Retina (tissue), 1 donor: ENCODE measurements around the gene ACKR2.

Source experiments
- DNase-seq: peaks from one replicate; pipeline ENCODE4 v3.0.0-alpha.2; 2016

ACKR2 gene

DNA sequence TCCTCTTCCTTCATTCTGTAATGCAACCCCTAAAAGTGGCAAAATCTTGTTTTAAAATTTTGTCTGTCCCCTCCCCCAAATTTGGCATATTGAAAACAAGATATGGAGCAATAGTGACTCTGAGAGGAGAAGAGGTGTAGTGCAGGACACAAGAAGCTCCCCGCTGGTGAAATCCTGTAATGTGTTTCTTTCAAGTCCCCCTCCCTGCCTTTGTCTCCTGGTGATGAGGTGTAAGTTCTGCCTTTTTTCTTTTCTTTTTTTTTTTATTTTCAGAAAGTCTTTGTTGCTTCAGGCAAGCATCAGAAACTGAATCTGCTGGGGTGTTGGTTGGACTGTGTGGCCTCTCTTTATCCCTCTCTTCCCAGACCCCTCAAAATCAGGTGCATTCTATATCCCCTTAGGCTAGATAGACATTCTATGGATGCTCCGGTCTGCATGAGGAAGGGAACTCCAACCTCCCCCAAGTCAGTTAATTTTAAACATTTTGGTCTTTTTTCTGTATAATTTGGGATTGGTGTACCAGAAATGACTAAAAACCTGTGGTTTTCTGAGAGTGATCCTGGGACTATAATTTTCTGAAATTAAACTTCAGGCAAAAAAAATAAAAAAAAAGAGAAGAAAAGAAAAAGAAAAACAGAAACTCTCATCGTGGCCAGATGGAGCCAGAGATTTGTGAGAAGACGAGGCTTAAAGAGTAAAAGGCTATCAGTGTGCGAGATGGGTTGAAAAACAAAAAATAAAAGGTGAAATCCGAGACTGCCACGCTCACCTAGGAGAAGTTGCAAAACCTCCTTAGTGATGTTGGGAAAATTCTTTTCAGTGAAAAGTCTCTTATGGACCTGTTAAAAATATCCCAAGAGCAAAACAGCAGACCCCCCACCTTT lies 21.4 kb downstream of the ACKR2 start:
- DNase-seq: no peak

DNA sequence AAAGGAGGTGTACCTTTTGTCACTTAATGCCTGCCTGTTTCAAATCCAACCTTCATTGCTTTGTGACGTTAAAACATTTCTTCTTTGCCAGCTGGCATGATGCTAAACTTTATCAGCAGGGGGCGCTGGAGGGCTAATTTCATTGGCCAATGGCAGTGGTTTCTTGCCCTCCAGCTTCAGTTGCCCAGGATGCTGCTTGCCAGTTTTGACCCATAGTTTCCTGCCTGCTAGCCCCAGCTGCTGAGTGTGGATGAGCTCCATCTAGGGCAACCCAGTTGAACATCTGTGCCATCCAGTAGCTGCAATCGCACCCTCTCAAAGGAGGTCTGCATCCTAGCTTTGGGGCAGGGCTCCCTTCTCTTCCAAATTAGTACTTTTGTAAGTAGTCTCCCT lies 22.1 kb downstream of the ACKR2 start:
- DNase-seq: peak; percentile 52

DNA sequence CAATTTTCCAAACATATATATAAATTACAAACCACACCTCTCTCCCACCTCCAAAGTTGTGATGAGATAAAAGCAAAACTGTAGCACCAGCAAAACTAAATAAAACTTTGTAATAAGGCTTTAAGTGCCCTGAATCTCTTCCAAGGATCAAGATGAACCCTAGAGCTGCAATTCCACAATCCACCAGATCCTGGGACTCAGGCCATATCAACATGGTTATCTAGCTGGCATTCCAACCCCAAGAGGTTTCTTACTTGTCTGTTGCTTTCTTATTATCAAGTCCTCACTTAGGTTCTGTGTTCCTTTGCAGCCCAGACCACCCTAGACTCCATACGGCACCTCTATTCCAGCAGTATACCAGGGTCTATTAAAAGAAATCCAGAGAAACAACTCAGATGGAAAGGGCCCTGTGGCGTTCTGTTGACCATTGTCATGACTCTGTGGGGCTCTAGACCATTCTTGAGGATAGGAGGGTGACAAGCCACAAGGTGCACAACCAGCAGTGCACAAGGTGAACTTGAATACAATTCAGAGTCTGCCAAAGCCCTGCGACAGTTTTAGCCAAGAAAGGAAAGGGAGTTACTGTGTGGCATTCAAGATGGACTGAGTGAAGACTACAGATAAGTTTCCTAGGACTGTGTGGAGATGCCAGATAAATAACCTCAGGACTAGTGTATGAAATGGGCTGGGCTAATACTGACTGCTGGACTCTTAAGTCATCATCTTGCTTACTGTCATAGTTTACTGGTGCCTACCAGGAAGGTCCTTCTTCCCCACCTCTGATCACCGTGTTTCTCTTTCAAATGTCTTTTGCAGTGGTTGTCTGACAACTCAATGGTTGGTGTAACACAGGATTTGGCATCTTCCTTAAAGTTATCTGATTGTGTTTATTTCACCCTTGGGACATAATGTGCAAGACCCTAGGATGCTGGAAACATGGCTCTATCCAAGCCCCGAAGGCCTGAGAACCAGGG lies 27.2 kb downstream of the ACKR2 start:
- no peak for DNase-seq

DNA sequence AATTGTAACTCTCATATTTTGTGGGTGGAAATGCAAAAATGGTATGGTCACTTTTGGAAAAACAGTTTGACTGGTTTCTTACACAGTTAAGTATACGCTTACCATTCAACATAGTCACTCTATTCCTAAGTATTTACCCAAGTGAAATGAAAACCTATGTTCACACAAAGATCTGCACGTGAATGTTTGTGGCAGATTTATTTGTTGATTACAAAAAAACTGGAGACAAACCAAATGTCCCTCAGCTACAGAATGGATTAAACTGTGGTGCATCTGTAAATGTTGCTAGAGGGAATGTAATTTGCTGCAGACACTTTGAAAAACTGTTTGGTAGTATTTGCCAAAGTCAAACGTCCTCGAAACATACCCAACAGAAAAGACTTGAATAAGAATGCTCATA lies 29.3 kb downstream of the ACKR2 start:
- no peak for DNase-seq

DNA sequence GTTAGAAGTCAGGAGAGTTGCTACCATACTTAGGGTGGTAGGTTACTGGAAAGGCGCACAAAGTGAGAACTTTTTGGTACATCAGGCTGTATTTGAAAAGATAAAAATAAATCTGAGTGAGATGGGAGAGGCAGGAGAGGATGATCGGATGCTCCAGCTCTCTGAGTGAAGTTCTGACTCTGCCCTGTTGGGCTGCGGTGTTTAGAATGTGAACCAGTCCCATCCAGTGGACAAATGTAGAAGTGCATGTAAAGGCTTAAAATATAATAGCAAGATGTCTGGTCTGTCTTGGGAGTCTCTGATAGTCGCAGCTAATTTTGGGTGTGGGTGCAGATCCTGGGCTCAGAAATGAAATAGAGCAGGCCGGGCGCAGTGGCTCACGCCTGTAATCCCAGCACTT lies 30.4 kb downstream of the ACKR2 start:
- peak; percentile 50 for DNase-seq

DNA sequence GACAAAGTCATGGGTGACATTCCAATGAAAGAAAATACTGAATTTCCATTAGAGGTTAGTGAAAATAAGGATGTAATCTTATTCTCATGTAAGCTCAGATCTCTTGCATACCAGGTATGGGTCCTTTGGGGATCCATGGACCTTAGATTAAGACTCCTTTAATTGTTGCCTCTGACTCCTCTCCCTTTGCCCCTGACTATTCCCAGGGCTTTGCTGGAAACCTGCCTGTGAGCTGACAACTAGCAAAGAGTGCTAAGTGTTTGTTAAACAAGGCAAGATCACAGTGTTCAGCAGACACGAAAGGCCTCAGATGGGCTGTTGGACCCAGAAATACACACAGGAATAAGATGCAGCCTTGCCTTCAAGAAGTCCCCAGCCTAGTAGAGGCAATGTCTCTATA lies 32.1 kb downstream of the ACKR2 start:
- DNase-seq: no peak

DNA sequence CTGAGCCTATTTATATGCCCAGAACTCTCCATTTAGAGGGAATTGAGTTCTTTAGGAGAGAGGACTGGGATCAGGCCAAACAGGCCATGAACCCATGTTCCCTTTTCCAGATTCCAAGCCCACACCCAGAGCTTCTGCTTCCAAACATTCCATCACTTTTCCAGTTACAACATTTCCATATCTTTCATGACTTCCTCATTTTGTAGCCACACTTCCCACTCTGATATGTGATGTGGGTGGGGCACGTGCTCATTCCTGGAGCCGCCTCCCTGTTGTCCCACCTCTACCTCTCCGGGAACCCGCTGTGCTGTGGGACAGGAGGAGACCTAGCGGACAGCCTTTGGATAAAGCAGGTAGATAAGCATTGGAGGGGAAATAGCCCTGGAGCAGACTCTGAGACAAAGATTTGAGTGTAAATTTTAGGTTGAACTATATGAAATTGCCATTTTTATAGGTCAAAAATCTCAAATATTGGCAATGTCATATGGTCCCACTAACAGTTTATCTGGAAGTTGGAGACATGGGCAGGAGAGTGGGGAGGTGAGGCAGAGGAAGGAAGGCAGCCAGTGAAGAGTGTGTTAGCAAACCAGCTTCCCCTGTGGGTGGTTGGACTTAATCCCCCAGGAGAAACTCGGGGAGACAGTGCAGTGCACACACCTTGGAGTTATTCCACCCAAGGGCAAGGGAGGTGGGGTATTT lies 34.6 kb downstream of the ACKR2 start:
- no peak for DNase-seq

DNA sequence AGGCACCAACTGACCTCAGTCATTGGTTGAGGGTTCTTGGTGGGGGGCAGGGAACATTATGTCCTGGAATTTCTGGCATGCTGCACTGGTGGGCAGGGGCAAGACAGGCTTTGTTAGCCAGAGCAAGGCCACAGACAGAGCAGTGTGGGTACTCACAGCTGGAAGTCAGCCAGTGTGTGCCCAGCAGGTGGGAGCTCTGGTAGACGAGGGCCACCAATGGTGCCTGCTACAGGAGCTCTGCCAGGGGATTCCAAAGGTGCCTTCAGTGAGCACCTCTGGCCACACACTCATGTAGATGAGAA lies 35.1 kb downstream of the ACKR2 start:
- DNase-seq: no peak

DNA sequence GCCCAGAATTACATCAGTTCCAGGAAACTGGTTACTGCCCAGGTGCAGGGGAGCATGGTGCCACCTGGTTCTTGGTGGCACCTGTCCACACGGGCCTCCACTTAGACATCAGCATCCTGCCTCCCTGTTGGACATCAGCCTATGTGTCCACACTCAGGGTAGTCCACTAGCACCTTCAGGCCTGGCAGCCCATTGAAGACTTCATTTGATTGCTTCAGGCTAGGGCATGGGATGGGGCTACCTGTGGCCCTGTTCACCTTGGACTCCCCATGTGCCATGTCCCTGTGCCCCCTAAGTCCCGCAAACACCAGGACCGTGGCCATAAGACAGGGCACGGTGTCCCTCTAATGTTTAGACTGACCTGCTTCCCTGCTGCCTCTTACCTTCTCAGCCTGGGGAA lies 35.6 kb downstream of the ACKR2 start:
- DNase-seq: no peak

DNA sequence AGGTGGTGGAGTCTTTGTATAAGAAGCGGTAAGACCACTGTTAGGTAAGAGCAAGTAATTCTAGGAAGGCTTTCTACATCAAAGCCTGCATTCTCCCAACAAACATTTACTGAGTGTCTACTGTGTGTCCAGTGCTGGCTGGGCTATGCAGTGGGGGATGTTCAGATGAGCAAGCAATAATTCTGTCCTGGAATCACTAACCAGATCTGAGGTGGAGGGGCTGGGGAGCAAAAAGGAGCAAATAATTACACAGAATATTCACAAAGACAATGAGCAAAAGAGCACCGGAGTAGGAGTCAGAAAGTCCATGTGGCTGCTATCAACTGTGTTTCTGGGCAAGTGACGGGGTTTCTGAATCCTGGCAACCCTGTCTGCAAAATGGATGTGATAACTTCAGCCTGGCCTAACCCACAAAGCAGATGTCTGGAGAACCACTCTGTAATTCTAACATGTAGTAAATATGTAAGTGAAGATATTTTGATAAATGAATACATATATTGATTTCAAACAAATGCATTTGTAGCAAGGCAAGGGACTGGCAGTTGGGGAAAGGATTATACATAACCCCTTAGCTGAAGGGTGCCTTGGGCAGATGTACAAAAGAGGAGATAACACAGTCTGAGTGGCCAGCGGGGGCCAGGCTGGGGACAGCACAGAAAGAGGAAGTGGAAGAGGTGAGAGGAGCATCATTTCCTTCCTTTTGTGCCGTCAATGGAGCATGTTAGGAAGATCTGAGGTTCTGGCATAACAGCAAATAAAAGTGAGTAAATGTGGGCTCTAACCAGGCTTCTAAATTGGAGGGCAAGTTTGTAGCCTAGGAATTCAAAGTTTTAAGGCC lies 37.7 kb downstream of the ACKR2 start:
- DNase-seq: no peak

DNA sequence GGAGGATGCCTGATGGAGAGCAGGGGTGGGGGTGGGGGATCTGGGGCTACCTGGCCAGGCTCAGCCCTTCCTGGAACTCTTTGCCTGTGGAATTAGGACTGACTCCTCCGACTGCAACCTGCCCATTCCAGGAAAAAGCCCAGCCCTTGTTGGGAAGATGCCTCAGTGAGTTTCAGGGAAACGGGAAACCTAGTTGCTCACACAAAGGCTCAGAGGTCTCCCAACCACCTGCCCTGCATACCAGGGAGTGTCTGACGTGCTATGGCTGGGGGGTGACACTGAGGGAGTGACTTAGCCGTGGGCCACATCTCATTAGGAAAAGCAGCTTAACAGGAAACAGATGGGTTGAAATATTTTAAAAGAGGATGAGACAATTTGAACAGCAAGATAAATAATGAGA lies 38.5 kb downstream of the ACKR2 start:
- no peak for DNase-seq

DNA sequence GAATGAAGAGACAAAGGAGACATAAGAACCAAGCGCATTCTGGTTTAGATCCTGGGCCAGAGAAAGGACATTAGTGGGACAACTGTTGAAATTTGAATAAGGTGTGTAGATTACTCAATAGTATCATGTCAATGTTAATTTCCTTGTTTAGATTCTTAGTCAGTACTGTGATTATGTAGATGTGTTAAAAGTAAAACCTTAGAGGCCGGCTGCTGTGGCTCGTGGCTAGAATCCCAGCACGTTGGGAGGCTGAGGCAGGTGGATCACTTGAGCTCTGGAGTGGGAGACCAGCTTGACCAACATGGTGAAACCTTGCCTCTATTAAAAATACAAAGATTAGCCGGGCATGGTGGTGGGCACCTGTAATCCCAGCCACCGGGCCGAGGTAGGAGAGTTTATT lies 39.8 kb downstream of the ACKR2 start:
- DNase-seq: no peak

DNA sequence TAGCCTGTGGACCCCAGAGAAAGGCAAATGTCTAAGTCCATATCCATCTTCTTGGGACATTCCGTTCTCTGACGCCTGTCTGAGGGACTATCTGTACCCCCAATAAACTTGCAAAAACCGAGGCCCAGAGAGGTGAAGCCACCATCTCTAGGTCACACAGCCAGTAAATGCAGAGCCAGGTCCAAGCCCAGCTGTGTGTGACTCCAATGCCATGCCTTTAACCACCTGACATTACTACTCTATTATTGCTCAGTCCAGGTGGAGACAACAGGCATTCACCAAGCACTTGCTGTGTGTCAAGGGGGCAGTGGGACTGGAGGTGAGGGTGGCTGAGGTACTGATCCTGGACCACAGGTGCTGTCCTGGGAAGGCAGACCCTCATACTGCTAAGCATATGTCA lies 41.0 kb downstream of the ACKR2 start:
- DNase-seq: no peak

DNA sequence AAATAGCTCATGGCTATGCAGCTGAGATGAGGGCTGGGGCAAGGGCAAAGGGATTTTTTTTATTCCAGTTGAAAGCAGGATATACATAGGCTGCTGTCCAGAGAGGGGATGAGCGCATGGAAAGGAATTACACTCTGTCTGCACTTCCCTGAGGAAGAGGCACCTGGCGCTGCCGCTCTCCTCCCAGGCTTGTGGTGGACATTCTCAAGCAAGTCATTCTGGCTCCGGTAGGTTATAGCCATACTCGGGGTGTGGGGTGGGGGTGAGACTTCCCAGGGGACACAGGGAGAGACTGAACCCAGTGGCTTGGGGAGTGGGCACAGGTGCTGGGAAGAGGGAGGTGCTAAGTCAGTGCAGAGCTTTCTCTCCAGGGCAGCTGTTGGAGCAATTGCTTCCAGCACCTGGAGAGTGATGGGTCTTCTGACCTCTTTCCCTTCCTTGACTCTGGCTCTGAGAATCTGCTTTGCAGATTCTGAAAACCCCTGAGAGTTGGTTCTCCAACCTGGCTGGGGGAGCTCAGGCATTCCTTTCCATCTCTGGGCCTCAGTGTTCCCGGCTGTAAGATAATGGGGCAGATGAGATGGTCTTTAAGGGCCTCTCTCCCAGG lies 42.1 kb downstream of the ACKR2 start:
- no peak for DNase-seq

DNA sequence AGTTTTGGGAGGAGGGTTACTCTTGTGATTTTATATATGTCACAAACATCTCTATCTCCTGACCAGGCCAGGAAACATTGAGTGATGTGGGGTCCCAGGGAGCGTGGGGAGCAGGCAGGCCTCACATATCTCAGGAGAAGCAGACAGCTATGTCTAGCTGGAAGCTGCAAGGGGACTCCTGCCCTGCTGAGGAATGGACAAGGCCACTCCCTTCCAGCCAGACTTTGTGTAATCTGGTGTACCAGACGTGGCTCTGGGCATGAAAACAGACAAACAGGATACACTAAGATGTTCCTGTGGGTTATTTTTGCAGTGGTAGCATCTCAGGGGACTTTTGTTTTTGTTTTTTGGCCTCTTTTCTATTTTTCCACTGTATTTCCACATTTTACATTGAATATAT lies 43.2 kb downstream of the ACKR2 start:
- DNase-seq: no peak

DNA sequence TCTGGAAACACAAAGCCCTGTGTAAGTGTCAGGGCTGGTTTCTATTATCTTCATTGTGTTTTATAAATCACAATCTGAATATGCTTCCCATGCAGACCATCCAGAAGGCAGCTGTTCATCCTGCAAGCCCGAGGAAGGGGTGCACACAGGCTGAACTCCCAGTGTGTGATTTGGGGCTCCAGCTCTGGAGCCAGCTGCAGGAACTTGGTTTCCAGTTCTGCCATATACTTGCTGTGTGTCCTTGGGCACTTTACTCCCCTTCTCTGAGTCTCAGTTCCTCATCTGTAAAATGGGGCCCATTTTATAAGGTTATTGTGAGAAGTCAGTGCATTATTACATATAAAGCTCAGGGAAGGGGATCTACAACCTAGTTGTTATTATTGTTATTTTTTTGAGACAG lies 43.8 kb downstream of the ACKR2 start:
- DNase-seq: no peak

DNA sequence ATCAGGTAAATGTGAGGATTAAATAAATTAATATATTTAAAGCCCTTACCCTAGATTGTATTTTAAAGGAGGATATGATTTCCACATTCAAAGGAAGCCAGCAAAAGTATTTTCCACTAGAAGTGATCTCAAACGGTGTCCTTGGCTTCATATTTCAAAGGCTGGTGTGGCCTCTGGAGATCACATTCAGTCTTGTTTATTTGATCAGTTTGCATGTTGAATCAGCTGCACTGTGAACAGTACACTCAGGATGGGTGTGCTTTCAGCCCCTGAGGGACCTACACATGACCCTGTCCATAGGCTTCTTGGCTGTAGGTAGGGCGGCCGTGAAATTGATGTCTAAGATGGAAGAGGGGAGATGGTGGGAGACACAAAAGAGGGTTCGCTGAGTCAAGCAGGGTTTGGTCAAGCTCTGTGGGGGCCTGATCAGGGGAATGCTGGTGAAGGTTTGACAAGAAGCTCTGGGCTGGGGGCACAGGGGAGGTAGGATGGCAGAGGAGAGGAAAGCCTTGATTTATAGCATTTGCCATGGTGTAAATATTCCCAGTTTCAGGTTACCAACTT lies 44.6 kb downstream of the ACKR2 start:
- no peak for DNase-seq

DNA sequence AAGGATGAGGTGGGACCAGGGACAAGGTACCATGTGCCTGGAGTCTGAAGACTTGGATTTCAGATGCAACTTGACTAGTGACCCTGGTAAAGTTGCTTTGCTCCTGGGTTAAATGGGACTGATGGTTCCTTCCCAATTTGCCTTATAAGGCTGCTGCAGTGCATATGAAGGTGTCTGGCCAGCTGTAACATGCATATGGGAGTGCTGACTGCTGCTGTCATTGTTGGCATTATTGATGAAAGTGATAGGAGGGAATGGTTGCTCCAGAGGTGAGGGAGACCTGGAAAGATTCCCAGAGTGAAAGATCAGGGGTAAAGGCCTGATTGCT lies 45.9 kb downstream of the ACKR2 start:
- DNase-seq: no peak

DNA sequence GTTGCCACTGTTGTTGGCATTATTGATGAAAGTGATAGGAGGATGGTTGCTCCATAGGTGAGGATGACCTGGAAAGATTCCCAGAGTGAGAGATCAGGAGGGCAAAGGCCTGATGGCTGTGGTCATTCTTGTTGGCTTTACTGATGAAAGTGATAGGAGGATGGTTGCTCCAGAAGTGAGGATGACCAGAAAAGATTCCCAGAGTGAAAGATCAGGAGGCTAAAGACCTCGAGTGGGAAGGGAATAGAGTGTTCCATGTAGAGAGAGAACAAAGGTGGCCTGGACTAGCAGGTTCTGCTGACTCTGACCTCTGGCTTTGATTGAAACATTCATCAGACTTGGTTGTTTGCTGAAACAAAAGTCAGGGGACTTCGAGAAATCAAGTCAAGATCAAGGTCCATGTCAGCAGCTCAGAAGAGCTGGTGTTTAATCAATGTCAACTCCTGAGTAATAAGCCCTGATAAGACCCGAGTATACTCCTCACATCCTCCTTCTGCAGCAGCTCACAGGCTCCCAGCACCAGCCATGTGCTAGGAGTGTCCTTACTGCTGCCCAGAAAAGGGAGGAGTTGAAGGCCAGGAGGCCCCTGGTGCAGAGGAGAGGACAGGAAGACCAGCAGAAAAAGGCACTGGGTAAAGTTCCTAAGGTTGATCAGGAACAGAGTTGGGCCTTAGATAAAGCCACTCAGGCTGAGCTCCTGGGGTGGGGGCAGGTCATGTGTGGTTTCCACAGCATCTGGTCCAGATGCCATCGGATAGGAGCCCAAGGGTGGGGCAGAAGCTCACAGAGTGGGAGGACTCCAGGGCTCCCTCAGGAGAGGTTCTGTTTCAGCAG lies 46.5 kb downstream of the ACKR2 start:
- no peak for DNase-seq

DNA sequence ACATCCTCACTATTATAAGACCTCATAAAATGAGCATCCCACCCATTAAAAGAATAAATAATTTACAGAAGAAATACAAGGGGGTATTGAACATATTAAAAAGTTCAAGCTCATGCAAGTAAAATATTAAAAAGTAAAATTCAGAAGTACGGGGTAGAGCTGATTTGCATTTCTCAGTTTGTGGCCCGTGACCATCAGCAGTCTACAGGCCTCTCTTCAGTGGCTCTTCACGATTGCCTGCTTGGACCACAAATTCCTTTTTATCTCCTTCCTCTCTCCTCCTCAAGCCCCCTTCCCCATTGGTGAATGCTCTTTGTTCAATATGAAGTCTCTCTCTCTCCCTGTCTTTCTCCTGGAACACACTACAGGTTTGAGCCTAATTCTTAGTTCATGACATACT lies 47.3 kb downstream of the ACKR2 start:
- DNase-seq: no peak
